ENCODE measurements around the gene SMAGP.
"Not testable (repeated sequence)": the region's sequence is repeated elsewhere in the genome, so short reads cannot be mapped to it uniquely, and the experiment has no call there.

GRCh38 chr12:51291603-51292513 is 21.6 kb upstream of the SMAGP start:
- TF ChIP-seq CTCF (IDR thresholded peaks at IDR 0.05 in 4 of 5, conservative IDR thresholded peaks at IDR 0.05 in 1 of 5); POLR2A (IDR thresholded peaks at IDR 0.05): not testable (repeated sequence)

Measured in gastrocnemius medialis (tissue), 4 donors.